Measurements from ENCODE around the gene SOX30. TPM values are rescaled to one million over a fixed set of nuclear protein-coding genes. Genes with fewer than 3 reads are reported as not detected.

The SOX30 gene
- total RNA-seq, 4 donors from 2014 or later: 0.16 to 0.75 TPM; not detected in 2

GRCh38 chr5:157613385-157614245 is 38.6 kb downstream of the SOX30 start:
- in situ Hi-C loops (cut with MboI; ENCODE audit: low pct_ligation_motif_present in 1 of 4, low pct_unique_long_range_greater_than_20kb in 1 of 4, low sequenced_read_pairs in 3 of 4) (no loop called here), intact Hi-C loops (cut with DNase I; ENCODE audit: low total_unique reads) (no loop called here)
- no peaks in the 10 kb centered on the region for H3K27me3 ChIP-seq
- TF ChIP-seq POLR2A (IDR thresholded peaks at IDR 0.05): no peak
- no peak for TF ChIP-seq POLR2AphosphoS5 (IDR thresholded peaks at IDR 0.05)
- no peak for TF ChIP-seq EP300 (IDR thresholded peaks at IDR 0.05; ENCODE audit: low read depth)
- no peak for TF ChIP-seq CTCF (IDR thresholded peaks at IDR 0.05)
- WGBS, 2 donors (ENCODE audit: low coverage in 1 of 2): 83 to 84% methylated on average over 2 to 11 of the region's 11 CpGs
- no peaks in the 10 kb centered on the region for H3K9me3 ChIP-seq
- H3K4me1 ChIP-seq: peaks cover 0 to 11% (median 0%) of the 10 kb centered on the region in 4 donors
- DNase-seq: no peak
- H3K36me3 ChIP-seq: no peaks in the 10 kb centered on the region
- H3K27ac ChIP-seq: peak overlapping the region in 2 of 4 donors; percentile 1 to 9
- H3K4me3 ChIP-seq: no peak overlapping the region

- no peaks in the 10 kb centered on the region for H3K9me3 ChIP-seq
- in situ Hi-C loops (cut with MboI; ENCODE audit: low pct_ligation_motif_present in 1 of 4, low pct_unique_long_range_greater_than_20kb in 1 of 4, low sequenced_read_pairs in 3 of 4) (no loop called here), intact Hi-C loops (cut with DNase I; ENCODE audit: low total_unique reads) (no loop called here)
- H3K4me3 ChIP-seq: no peak overlapping the region
- 67 to 85% methylated on average over 3 to 5 of the region's 5 CpGs for WGBS, 2 donors (ENCODE audit: low coverage in 1 of 2)
- H3K27ac ChIP-seq: no peak overlapping the region
- H3K4me1 ChIP-seq: peaks cover 0 to 14% (median 0%) of the 10 kb centered on the region in 4 donors
- DNase-seq: no peak
- H3K27me3 ChIP-seq: no peaks in the 10 kb centered on the region
- H3K36me3 ChIP-seq: no peaks in the 10 kb centered on the region
- TF ChIP-seq EP300 (IDR thresholded peaks at IDR 0.05; ENCODE audit: low read depth) (no peak), CTCF (IDR thresholded peaks at IDR 0.05) (no peak), POLR2AphosphoS5 (IDR thresholded peaks at IDR 0.05) (no peak), POLR2A (IDR thresholded peaks at IDR 0.05) (no peak)
Measured at GRCh38 chr5:157612581-157612980, 39.7 kb downstream of the SOX30 start.

GRCh38 chr5:157611571-157612476 is 40.4 kb downstream of the SOX30 start:
- Histone ChIP-seq H3K27me3 (no peaks in the 10 kb centered on the region), H3K9me3 (no peaks in the 10 kb centered on the region), H3K27ac (no peak overlapping the region), H3K4me3 (no peak overlapping the region), H3K36me3 (no peaks in the 10 kb centered on the region), H3K4me1 (peaks cover 0 to 19% (median 0%) of the 10 kb centered on the region in 4 donors)
- in situ Hi-C loops (cut with MboI; ENCODE audit: low pct_ligation_motif_present in 1 of 4, low pct_unique_long_range_greater_than_20kb in 1 of 4, low sequenced_read_pairs in 3 of 4): no loop called here
- no peak for TF ChIP-seq POLR2AphosphoS5 (IDR thresholded peaks at IDR 0.05)
- TF ChIP-seq CTCF (IDR thresholded peaks at IDR 0.05): no peak
- TF ChIP-seq POLR2A (IDR thresholded peaks at IDR 0.05): no peak
- TF ChIP-seq EP300 (IDR thresholded peaks at IDR 0.05; ENCODE audit: low read depth): no peak
- no peak for DNase-seq
- WGBS, 2 donors (ENCODE audit: low coverage in 1 of 2): 72% methylated on average over 10 of the region's 10 CpGs; no CpG with 5 or more reads in 1 of the 2 donors
- intact Hi-C loops (cut with DNase I; ENCODE audit: low total_unique reads): no loop called here

GRCh38 chr5:157610990-157611389 is 41.2 kb downstream of the SOX30 start:
- in situ Hi-C loops (cut with MboI; ENCODE audit: low pct_ligation_motif_present in 1 of 4, low pct_unique_long_range_greater_than_20kb in 1 of 4, low sequenced_read_pairs in 3 of 4) (no loop called here), intact Hi-C loops (cut with DNase I; ENCODE audit: low total_unique reads) (no loop called here)
- H3K36me3 ChIP-seq: no peaks in the 10 kb centered on the region
- peaks cover 0 to 19% (median 0%) of the 10 kb centered on the region in 4 donors for H3K4me1 ChIP-seq
- TF ChIP-seq POLR2AphosphoS5 (IDR thresholded peaks at IDR 0.05): no peak
- H3K4me3 ChIP-seq: no peak overlapping the region
- DNase-seq: no peak
- no peak overlapping the region for H3K27ac ChIP-seq
- WGBS, 2 donors (ENCODE audit: low coverage in 1 of 2): 87 to 94% methylated on average over 2 to 5 of the region's 5 CpGs
- no peaks in the 10 kb centered on the region for H3K9me3 ChIP-seq
- no peaks in the 10 kb centered on the region for H3K27me3 ChIP-seq

Data from transverse colon (tissue), 4 donors.